Retina (tissue), 1 donor: ENCODE measurements around the gene KCNB1.

Experiments
- DNase-seq: peaks from one replicate; pipeline ENCODE4 v3.0.0-alpha.2; 2016

The KCNB1 gene

DNA sequence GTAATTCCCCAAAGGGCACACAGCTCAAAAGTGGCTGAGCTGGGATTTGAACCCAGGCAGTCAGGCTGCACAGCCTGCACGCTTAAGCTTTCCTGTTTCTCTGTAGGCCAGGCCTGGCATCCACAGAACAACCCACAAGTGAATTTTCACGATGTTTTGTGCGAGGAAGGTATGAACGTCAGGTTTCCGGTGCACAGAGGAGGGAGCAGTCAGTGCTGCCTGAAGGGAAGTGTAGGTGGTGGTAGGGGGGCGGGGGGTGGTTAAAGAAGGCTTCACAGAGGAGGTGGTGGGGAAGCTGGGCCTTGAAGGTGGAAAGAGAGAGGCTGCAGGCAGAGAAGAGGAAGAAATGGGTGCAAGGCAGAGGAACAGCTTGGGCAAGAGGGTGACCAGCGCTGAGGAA is 14.1 kb downstream of the KCNB1 start:
- DNase-seq: no peak

DNA sequence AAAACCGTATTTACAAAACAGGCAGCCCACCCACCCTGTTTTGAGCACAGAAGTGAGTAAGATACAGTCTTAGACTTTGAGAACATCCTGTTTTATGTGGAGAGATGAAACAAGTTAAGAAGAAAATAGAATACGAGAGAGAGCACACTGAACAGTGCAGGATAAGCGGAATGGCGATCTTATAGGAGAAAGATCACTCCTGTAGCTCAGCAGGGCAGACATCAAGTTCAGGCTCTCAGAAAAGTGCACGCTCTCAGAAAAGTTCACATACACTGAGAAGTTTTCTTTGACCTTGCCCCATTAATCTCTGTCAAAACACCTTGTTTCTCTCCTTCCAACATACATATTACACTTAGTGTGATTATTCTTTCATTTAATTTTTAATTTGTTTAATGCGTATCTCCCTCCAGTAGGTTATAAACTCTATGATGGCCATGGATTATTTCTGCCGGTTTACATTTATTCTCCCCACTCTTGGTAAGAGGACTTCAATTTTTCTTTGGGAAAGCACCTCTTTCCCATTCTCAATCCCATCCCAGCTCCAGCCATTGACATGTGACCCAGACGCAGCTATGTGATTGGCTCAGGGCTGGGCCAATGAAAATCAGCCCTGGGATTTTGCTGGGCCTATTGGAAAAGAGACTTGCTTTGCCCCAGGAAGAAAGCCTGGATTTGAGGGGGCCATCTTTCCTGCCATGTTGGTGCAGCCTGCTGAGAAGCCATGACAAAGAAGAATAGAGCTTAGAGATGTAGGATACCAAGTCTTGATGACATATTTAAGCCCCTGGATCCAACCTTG is 16.2 kb downstream of the KCNB1 start:
- no peak for DNase-seq

DNA sequence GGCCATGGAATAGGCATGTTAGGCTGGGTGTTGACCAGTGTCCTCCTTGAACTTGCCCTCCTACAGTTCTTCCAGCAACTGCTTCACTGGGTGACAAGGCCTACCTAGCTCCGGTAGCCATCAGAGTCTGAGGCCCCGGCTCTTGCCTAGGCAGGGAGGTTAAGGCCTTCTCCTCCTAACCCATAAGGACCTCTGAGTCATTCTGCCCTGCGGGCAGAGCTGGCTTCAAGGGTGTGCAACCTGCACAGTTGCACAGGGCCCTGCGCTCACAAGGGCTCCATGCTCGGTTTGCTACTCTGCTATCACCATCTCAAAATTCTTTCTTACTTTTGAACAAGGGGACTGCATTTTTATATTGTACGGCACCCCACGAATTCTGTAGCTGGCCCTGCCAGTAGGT is 17.9 kb downstream of the KCNB1 start:
- no peak for DNase-seq

DNA sequence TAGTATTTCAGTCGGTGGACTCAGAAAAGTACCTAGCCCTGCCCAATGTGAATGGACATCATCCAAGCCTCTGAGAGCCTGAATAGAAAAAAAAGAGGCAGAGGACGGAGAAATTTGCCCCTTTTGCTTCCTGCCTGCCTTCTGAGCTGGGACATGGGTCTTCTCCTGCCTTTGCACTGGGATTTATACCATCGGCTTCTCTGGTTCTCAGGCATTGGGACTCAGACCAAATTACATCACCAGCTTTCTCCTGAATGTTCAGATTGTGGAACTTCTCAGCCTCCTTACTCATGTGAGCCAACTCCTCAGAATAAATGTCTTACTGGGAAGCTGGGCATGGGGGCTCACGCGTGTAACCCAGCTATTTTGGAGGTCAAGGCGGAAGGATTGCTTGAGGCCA is 19.8 kb downstream of the KCNB1 start:
- no peak for DNase-seq

DNA sequence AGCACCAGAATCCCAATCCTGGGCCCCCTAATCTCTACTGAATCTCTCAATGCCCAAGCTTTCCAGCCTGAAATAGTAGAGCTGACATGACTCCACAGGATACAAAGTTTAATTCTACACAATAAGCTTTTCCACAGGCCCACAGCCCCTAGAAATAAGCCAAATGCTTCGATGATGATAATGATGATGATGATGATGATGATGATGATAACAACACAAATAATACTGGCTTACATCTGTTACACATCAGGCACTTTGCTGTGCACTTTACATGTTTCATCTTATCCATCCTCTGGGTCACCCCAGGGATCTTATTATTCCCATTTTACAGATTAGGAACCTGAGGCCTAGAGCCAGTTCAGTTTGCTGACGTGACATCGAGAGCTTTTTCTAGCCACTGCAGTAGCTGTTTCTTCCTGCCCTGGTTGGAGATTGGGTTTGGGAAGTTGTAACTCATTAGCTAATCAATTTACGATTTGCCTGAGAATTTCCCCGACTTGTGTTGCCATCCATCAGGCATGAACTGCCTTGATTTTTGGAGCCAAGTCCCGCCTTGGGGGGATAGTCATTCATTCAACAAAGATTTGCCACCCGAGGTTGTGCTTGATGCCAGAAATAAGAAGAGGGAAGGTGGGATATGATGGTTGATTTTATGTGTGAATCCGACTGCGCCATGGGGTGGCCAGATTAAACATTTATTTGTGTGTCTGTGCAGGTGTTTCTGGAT is 20.4 kb downstream of the KCNB1 start:
- DNase-seq: no peak

DNA sequence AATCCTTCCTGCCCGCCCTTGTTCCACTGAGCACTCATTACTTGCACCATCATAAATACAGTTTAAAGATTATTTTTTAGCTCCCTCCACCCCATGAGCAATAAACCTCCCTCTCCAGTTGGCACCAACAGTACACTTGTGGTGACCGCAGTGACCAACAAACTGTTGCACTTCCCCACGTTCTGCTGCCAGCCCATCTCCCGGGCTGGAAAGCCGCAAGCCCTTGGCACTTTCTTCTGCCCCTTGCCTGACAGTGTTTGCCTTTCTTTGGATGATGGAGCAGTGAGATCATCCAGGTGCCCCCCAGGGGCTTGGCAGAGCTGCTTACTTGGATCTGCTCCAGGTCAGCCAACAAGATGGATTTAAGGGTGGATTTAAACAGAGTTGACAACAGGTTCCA is 21.6 kb downstream of the KCNB1 start:
- no peak for DNase-seq

DNA sequence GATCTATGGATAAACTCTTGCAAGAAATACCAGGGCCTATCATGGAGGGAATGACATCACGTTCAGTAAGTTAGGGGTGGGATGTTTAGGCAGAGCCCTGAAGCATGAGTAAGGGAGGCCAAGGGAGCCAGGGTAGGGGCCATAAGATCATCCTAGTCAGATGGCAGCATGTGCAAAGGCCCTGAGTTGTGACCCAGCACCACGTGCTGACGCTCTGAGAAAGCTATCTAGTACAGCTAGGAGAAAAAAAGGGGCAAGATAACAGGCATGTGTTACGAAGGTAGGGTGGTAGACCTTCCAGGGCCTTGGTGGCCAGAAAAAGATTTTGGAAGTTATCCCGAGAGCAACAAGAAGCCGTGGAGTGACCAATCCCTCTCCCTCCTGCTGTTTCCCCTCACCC is 22.3 kb downstream of the KCNB1 start:
- no peak for DNase-seq

DNA sequence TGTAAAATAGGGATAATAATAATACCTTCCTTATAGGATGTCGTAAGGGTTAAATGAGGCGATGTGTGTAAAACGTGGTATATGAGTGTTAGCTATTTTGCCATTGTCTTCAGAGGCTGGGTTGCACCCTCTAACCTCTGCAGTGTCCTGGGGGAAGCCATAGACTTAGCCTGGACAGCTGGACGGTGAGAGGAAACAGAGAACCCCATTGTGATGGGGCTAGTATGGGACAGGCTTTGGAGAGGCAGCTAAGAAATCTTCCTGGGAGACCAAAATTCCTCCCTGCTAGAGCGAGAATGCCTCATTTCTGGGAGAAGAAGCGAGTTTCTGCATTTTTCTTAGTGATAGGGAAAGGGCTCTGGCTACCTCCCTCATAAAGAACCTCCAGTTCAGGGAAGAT is 22.8 kb downstream of the KCNB1 start:
- DNase-seq: no peak

DNA sequence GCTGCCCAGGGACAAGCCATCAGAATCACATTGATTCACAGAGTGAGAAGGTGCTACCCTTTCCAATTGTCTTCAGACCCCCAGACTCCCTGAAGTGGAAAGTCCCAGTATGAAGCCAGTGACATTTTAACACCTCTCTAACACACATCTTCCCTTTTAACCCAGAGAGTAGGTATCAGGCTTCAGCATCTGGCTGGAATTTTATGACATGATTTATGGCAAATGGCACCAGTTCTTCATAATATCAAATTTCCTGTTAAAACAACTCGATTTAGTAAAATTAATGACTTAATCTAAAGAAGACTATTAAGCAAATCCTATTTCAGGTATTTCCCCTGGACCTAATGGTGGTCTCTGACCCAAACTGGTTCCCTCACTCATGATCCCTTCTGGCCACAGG is 25.0 kb downstream of the KCNB1 start:
- DNase-seq: no peak

DNA sequence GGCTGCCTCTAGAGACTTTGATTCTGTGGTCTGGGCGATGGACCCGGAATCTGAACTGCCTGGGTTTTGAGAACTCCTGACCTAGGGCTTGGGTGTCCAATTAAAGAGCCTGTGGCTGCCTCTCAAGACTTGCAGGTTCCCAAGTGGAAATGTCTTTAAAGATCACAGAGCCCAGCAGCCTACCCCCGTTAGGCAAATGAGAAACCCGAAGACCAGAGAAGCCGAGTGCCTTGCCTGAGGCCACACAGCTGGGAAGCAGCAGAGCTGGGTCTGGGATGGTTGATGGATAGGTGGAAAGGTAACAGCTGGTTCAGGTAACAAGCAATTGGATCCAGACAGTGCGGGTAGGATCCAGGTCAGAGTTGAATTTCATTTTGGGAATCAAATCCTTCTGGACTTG is 25.8 kb downstream of the KCNB1 start:
- no peak for DNase-seq

DNA sequence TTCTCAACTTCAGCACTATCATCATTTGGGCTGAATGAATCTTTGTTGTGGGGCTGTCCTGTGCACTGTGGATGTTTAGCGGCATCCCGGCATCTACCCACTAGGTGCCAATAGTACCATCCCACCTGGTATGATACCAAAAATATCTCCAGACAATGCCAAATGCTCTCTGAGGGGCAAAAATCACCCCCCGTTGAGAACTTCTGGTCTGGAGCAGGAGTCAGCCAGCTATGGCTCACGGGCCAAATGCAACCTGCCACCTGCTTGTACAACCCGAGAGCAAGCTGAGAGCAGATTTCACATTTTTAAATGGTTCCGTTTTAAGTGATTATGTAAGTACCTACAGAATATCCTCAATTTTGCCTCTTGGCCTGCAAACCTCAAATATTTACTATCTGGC is 26.8 kb downstream of the KCNB1 start:
- no peak for DNase-seq

DNA sequence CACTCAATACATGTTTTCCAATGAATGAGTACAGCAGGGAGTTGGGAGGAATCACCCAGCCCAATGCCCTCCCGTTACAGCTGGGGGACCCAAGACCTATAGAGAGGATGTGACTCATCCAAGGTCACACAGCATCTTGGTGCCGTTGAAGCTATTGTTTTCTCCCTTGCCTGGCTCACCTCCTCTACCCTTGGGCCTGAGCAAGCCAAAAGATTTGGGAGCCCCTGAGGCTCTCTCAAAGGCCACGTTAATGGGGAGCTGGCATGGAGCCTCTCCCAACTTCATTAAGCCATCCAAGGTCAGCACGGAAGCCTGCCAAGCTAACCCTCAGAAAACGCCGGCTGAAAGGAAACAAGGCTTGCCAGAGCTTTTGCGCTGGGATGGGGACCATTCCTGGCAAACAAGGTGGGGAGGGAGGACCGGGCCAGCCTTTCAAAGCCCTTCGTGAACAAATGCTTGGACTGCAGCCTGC is 30.4 kb downstream of the KCNB1 start:
- no peak for DNase-seq

DNA sequence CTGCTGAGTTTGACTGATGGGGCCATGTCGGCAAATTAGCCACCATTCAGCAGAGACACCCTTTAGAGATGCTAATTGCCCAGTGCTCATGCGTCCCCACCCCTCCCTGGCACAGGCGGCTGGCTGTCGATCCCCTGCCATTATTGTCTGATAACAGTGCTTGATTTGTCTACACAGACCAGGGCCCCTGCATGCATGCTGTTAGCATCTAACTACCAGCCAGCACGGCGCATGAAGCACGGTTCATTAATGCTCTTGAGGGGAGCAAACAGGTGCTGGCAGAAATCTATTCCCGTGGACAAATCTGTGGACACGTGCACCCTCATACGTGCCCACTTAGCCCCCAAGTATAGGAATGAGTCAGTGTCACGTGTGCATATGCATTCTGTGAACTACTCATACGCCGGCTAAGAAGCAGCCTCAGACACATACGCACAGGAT is 32.2 kb downstream of the KCNB1 start:
- DNase-seq: peak; percentile 59

DNA sequence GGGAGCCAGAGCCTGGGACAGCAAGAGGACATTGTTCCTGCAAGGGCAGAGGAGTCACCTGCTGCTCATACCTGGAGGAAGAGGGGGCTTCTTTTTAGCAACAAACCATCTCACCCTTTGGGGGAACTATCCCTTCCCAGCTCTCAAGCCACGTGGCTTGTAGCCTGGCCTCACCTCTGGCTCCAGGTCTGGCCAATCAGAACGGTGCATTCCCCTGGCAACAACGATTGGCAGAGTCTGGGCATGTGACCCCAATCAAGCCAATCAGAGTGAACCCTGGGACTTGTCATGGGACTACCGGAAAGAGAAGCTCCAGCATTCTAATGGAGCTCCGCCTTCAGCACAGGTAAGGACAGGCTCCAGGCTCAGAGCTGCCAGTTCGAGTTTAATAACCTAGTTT is 33.6 kb downstream of the KCNB1 start:
- DNase-seq: no peak

DNA sequence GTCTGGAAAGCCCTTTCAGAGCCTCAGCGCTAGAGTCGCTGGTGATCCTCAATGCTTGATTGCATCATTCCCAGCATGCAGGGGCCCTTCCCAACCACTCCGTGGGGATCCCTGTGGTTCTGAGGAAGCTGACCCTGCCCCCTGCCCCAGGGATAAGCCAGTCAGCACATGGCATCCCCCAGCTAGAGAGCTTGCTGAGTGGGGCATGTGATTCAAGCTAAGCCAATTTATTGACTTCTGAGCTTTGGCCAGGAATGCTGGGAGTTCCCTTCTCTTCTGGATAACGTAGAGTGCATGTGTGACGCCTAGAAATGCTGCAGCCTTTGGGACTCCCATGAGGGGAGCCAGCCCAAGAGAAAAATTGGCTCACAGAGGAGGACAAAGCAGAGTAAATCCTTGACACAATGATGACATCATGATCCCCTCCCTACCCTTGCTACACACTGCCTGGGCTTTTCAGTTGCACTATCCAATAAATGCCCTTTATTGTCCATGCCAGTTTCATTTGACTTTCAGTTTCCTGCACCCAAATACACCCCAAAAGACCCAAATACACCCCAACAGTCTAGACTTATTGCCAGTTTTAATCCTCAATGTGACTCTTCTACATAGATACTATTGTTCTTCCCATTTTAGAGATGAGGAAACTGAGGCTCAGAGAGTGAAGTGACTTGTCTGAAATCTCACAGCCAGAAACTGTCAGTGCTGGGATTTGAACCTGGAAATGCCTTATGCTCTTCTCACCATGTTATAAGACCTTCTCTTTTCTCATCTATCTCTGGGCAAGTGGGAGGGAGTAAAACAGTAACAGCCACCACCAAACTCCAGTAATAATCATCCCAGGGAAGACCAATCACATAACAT is 34.3 kb downstream of the KCNB1 start:
- DNase-seq: no peak

DNA sequence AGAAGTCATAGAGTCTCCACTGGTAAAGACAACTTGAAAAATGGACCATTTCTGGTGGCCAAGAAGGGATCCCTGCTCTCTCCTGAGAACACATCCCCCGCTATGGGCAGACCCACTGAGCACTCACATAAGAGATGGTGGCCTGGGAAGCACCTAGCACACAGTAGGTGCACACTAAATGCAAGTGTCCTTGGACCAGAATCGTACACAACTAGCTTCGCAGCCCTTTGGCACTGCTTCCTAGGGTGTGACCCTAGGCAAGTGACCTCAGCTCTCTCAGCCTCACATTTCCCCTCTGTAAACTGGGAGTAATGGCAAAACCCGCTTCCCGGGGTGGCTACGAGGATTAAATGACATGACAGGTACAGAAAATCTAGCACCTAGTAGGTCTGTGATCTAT is 35.1 kb downstream of the KCNB1 start:
- DNase-seq: no peak

DNA sequence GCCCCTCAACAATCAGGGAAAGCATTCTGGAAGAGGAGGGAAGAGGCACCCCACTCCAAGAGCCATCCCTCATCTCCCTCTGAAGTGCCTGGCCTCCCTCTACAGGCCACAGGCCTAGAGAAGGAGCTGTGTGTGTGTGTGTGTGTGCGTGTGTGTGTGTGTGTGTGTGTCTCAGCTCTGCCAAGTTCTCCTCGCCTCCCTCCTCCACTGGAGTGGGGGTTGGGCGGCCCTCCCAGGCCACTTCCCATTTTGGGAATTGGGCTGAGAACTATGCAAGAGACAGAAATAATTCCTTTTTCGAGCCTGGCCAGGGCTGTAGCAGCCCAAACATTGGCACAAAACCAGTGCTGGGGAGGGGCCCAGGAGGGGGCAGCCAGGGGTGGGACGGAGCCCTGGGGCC is 35.7 kb downstream of the KCNB1 start:
- no peak for DNase-seq

DNA sequence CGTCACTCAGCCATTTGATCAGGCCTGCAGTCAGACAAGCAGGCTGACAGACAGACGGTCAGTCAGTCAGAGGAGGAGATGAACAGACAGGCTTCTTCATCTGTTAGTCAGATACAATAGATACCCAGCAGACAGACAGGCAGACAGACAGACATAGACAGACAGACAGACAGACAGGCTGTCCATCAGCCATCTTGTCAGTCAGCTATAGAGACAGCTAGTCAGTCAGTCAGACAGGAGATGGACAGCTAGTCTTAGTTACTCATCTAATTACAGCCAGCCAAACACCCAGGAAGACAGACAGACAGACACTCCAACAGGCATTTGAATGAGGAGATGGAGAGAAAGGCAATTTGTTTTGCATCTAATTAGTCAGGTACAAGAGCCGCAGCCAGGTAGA is 36.4 kb downstream of the KCNB1 start:
- no peak for DNase-seq

DNA sequence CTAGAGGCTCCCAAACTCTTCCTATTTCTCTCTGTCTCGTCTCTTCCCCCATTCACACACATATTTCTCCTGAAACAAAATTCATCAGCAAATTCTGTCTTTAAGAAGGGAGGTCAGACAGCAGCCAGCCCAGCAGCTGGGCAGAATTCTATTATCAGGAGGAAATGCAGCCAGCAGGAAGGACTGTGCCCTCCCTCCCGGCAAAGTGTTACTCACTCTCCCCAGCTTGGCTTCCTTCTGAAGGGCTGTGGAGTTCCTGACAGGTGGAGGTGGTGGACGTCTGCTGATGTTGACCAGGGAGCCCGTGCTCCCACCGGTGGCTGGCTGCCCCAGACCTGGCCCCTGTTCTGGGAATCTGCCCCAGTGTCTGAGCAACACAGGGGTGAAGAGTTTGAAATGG is 37.3 kb downstream of the KCNB1 start:
- DNase-seq: no peak

DNA sequence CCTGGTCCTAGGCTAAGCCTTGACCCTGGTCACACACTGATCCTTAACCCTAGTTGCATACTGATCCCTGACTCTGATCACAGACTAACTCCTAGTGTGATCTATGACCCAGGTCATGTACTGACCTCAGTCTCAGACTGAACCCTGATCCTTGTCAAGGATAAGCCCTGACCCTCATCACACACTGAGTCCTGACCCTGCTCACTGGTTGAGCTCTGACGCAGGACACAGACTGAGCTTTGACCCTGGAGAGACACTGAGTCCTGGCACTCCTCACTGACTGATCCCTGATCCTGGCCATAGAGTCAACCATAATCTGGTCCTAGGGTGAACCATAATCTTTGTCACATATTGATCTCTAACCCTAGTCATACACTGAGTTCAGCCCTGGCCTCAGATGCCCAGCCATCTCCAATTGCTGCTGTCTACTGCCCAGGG is 37.9 kb downstream of the KCNB1 start:
- DNase-seq: no peak

DNA sequence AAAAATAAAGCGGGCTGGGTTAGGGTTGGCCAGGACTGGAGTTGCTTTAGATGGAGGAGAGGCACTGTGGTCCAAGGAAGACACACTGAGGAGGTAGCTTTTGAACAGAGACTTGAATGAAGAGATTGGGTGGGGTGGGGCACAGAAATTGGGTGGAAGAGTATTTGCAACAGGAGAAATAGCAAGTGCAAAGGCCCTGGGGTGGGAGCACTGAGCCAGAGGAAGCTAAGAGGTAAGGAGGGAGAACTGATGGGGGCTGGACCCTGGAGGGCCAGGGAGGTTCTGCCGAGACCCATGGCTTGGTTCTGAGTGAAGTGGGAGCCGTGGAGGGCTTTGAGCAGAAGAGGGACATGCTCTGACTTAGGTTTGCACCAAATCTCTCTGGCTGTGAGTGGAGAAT is 45.4 kb downstream of the KCNB1 start:
- DNase-seq: no peak

DNA sequence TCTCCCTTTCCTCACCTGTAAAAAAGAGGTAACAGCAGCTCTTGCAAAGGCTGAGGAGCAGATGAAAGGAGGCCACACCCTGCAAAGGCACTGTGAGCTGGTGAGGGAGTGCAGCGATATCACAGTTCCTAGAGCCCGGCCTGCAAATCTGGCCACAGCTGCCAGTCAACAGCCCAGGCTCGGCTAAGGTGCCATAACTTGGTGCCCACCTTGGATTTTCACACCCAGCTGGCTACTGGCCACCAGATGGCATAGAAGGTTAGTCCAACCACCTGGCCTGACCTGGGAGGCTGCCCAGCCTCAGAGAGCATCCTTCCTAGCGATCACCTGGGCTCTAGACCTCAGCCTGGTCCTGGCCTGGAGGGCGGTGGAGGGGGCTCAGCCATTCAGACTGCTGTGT is 46.8 kb downstream of the KCNB1 start:
- DNase-seq: no peak

DNA sequence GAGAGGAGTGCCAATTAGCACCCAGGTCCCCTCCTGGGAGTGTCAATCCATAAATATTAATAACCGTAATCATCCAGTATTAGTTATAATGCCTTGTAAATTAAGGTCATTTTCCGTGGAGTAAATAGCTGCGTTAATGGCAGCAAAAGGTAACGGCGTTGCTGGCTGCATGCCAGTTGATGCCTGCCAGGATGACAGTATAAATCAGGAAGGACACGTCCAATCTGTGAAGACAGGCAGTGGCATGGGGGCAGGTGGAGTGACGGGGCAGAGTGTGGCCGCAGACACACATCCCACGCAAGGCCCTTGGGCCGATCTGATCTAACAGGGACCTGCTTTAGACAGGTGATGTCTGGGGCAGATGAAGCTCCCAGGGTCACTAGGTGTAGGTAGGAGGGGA is 49.1 kb downstream of the KCNB1 start:
- DNase-seq: no peak

DNA sequence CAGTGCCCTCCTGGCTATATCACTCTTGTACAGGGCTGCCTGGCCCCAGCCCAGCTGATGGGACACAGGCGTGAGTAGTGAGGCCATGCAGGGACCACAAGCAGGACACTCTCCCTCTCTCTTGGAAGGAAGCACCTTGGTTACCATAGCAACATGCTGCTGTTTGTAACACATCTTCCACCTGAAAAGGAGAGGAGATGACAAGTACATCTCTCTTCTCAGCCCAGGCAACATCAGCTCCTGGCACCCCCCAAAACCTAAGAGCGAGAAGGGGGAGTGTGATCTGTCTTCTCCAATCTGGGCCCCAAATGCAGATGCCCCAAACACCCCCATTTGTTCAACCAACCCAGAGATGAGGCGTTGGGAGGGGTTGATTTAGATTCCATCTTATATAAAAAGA is 49.9 kb downstream of the KCNB1 start:
- no peak for DNase-seq
